A549 (cell line): ENCODE results near the gene CFAP61. TPM values are rescaled to one million over a fixed set of nuclear protein-coding genes. Genes with fewer than 3 reads are reported as not detected.

Source experiments
- ATAC-seq, 2 experiments: fragments of 200-7000 bp in 1 of 2; fragments of >200 bp in 1 of 2; cut with Nextera tagmentation in 1 of 2; cut with Tn5 transposase in 1 of 2; 3 replicates each; pipeline versions ENCODE4 v1.8.0 to v1.9.1; 2018 to 2020; ENCODE audit warnings: mild to moderate bottlenecking in 1 of 2, moderate library complexity in 1 of 2
- CTCF ChIA-PET: fragments of 300-600 bp; sonication (Branson Sonifier 250); formaldehyde crosslinking; extraction: SDS; loops from one replicate; lab custom pipeline; 2021; ENCODE audit warnings: antibody characterized with exemption, inconsistent platforms; lab: Yijun Ruan, JAX
- POLR2A ChIA-PET: fragments of 350-600 bp; formaldehyde crosslinking; extraction: SDS; loops from one replicate; lab custom pipeline; 2021; ENCODE audit warnings: antibody characterized with exemption, inconsistent platforms; lab: Yijun Ruan, JAX
- DNase-seq, 2 experiments: peaks; one replicate each; pipeline versions ENCODE4 v3.0.0 to v3.0.0-alpha.2; 2011 to 2016; ENCODE audit warnings: low read depth in 1 of 2, low spot score in 1 of 2
- FAIRE-seq: peaks from 2 replicates; lab custom pipeline; 2011; peaks lifted over from hg19 to GRCh38; lab: Jason Lieb, UNC
- H3K27ac ChIP-seq, 2 experiments: fragments of >200 bp; sonication (Bioruptor Twin); formaldehyde crosslinking; 3 replicates each; pipeline ENCODE4 v1.5.1; 2016 to 2017
- H3K4me1 ChIP-seq: fragments of >200 bp; sonication (Bioruptor Twin); formaldehyde crosslinking; 3 replicates; pipeline ENCODE4 v1.6.1; 2016
- H3K4me2 ChIP-seq: fragments of >200 bp; sonication (Bioruptor Twin); formaldehyde crosslinking; 3 replicates; pipeline ENCODE4 v1.6.1; 2016
- H3K4me3 ChIP-seq: fragments of >200 bp; sonication (Bioruptor Twin); formaldehyde crosslinking; 3 replicates; pipeline ENCODE4 v1.5.1; 2016
- H3K9me3 ChIP-seq: fragments of >200 bp; sonication (Bioruptor Twin); formaldehyde crosslinking; 3 replicates; pipeline ENCODE4 v1.6.1; 2016
- CBX2 ChIP-seq: fragments of 200-600 bp; sonication (generic); IDR thresholded peaks from 2 replicates; pipeline ENCODE4 v1.6.1; 2016; ENCODE audit warnings: low read depth, mild to moderate bottlenecking, borderline replicate concordance
- CEBPB ChIP-seq, 2 experiments: fragments of >200 bp in 1 of 2; sonication (Bioruptor Twin) in 1 of 2; formaldehyde crosslinking in 1 of 2; IDR thresholded peaks; 2 replicates each; pipeline ENCODE4 v1.6.1; 2012 to 2016
- ELK1 ChIP-seq: fragments of 150-350 bp; IDR thresholded peaks from 2 replicates; pipeline ENCODE4 v1.6.1; 2014; ENCODE audit warnings: low read depth, mild to moderate bottlenecking, low read length
- EP300 ChIP-seq, 2 experiments: fragments of >200 bp; sonication (Bioruptor Twin); formaldehyde crosslinking; IDR thresholded peaks; 2 replicates in 1 of 2; 3 replicates in 1 of 2; pipeline ENCODE4 v1.6.1; 2016 to 2017
- FOSB ChIP-seq: fragments of 250-450 bp; sonication (Bioruptor Pico); IDR thresholded peaks from 2 replicates; pipeline ENCODE4 v1.5.0; 2020; ENCODE audit warnings: mild to moderate bottlenecking, moderate library complexity
- FOXS1 ChIP-seq: fragments of 250-450 bp; sonication (Bioruptor Pico); IDR thresholded peaks from 2 replicates; pipeline ENCODE4 v1.5.0; 2020; ENCODE audit warnings: mild to moderate bottlenecking, moderate library complexity
- HDAC2 ChIP-seq: fragments of 200-600 bp; sonication (generic); IDR thresholded peaks from 2 replicates; pipeline ENCODE4 v1.6.1; 2016
- HES2 ChIP-seq: fragments of >200 bp; sonication (Bioruptor Twin); formaldehyde crosslinking; IDR thresholded peaks from 2 replicates; pipeline ENCODE4 v1.6.1; 2016
- HEYL ChIP-seq: fragments of 250-450 bp; sonication (Bioruptor Pico); IDR thresholded peaks from 2 replicates; pipeline ENCODE4 v1.8.0; 2021; ENCODE audit warnings: mild to moderate bottlenecking, moderate library complexity
- JUN ChIP-seq, 2 experiments: fragments of >200 bp; sonication (Bioruptor Twin); formaldehyde crosslinking; IDR thresholded peaks; 2 replicates in 1 of 2; 3 replicates in 1 of 2; pipeline ENCODE4 v1.6.1; 2016 to 2017
- JUNB ChIP-seq: fragments of >200 bp; sonication (Bioruptor Twin); formaldehyde crosslinking; IDR thresholded peaks from 2 replicates; pipeline ENCODE4 v1.6.1; 2016
- KDM1A ChIP-seq: fragments of 200-600 bp; sonication (generic); IDR thresholded peaks from 2 replicates; pipeline ENCODE4 v1.6.1; 2016; ENCODE audit warnings: low read depth, mild to moderate bottlenecking
- KDM5A ChIP-seq: fragments of 200-600 bp; sonication (generic); IDR thresholded peaks from 2 replicates; pipeline ENCODE4 v1.6.1; 2016; ENCODE audit warnings: antibody characterized with exemption, mild to moderate bottlenecking
- NPAS2 ChIP-seq: fragments of 250-450 bp; sonication (Bioruptor Pico); IDR thresholded peaks from 2 replicates; pipeline ENCODE4 v1.8.0; 2022; ENCODE audit warnings: mild to moderate bottlenecking, moderate library complexity, borderline replicate concordance
- NR3C1 ChIP-seq: fragments of >200 bp; sonication (Bioruptor Twin); formaldehyde crosslinking; IDR thresholded peaks from 3 replicates; pipeline ENCODE4 v1.6.1; 2017
- PHF8 ChIP-seq: fragments of 200-600 bp; sonication (generic); IDR thresholded peaks from 2 replicates; pipeline ENCODE4 v1.6.1; 2016; ENCODE audit warnings: low read depth, mild to moderate bottlenecking, antibody characterized with exemption, moderate library complexity, borderline replicate concordance
- RNF2 ChIP-seq: fragments of 200-600 bp; sonication (generic); IDR thresholded peaks from 2 replicates; pipeline ENCODE4 v1.6.1; 2016; ENCODE audit warnings: low read depth, mild to moderate bottlenecking, antibody characterized with exemption, moderate library complexity, borderline replicate concordance
- SMC3 ChIP-seq: fragments of >200 bp; sonication (Bioruptor Twin); formaldehyde crosslinking; IDR thresholded peaks from 3 replicates; pipeline ENCODE4 v1.6.1; 2018; ENCODE audit warnings: inconsistent platforms
- SREBF2 ChIP-seq: fragments of 450-650 bp; IDR thresholded peaks from 2 replicates; pipeline ENCODE4 v1.6.1; 2014; ENCODE audit warnings: mild to moderate bottlenecking, moderate library complexity
- USF2 ChIP-seq: fragments of 450-650 bp; IDR thresholded peaks from 2 replicates; pipeline ENCODE4 v1.6.1; 2014; ENCODE audit warnings: antibody characterized with exemption
- ZFP36 ChIP-seq: fragments of 450-650 bp; IDR thresholded peaks from 2 replicates; pipeline ENCODE4 v1.6.1; 2014; ENCODE audit warnings: borderline replicate concordance; ENCODE audit not compliant: partially characterized antibody
- ZSCAN20 ChIP-seq: fragments of 250-450 bp; sonication (Bioruptor Pico); IDR thresholded peaks from 2 replicates; pipeline ENCODE4 v1.8.0; 2022; ENCODE audit warnings: mild to moderate bottlenecking, moderate library complexity
- WGBS: methylation state at CpG from one replicate; pipeline ENCODE4 v1.1.6; 2017; ENCODE audit errors: missing lambda C conversion rate; 5-methylcytosine and 5-hydroxymethylcytosine counted together
- polyA plus RNA-seq, 4 experiments: library from polyadenylated mRNA; depleted of rRNA in 3 of 4; stranded (reverse); fragments of >200 nt; fragmentation: RNase III in 1 of 4; extraction: RNeasy Plus Mini Kit Qiagen cat#74134 plus additional on column Dnase treatment in 1 of 4; gene quantifications; 2 replicates in 3 of 4; 3 replicates in 1 of 4; pipeline ENCODE4 v1.2.3, GENCODE V29; 2011 to 2017
- TF ChIP-seq, protein P1 (sequence below): fragments of >200 bp; sonication (Bioruptor Twin); formaldehyde crosslinking; IDR thresholded peaks from 3 replicates; pipeline ENCODE4 v1.5.1; 2016
- TF ChIP-seq, protein P2 (sequence below): fragments of 250-450 bp; sonication (Bioruptor Pico); IDR thresholded peaks from 2 replicates; pipeline ENCODE4 v1.5.0; 2020; ENCODE audit warnings: low read depth, mild to moderate bottlenecking, moderate library complexity

CFAP61 gene
- polyA plus RNA-seq, 2 of the 4 experiments (the other 2 are of a cell fraction), result 0.39 to 0.70 TPM

GRCh38 chr20:20223981-20224380 lies 171.6 kb downstream of the CFAP61 start:
- TF ChIP-seq SREBF2 (no peak), NPAS2 (CRISPR knock-in tag) (no peak), ZFP36 (no peak), CEBPB (IDR thresholded peaks at IDR 0.05) (no peak), SMC3 (no peak), USF2 (no peak), KDM5A (no peak), ELK1 (no peak), JUNB (no peak), HES2 (no peak), CBX2 (no peak), EP300 (IDR thresholded peaks at IDR 0.05) (no peak), FOXS1 (CRISPR knock-in tag) (no peak)
- TF ChIP-seq, protein P1, sequence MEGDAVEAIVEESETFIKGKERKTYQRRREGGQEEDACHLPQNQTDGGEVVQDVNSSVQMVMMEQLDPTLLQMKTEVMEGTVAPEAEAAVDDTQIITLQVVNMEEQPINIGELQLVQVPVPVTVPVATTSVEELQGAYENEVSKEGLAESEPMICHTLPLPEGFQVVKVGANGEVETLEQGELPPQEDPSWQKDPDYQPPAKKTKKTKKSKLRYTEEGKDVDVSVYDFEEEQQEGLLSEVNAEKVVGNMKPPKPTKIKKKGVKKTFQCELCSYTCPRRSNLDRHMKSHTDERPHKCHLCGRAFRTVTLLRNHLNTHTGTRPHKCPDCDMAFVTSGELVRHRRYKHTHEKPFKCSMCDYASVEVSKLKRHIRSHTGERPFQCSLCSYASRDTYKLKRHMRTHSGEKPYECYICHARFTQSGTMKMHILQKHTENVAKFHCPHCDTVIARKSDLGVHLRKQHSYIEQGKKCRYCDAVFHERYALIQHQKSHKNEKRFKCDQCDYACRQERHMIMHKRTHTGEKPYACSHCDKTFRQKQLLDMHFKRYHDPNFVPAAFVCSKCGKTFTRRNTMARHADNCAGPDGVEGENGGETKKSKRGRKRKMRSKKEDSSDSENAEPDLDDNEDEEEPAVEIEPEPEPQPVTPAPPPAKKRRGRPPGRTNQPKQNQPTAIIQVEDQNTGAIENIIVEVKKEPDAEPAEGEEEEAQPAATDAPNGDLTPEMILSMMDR, result no peak
- TF ChIP-seq, protein P2, sequence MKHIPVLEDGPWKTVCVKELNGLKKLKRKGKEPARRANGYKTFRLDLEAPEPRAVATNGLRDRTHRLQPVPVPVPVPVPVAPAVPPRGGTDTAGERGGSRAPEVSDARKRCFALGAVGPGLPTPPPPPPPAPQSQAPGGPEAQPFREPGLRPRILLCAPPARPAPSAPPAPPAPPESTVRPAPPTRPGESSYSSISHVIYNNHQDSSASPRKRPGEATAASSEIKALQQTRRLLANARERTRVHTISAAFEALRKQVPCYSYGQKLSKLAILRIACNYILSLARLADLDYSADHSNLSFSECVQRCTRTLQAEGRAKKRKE, result no peak
- POLR2A ChIA-PET, result no interaction called here
- WGBS, result under 1% methylated on average over 5 of the region's 5 CpGs
- H3K27ac ChIP-seq, result no peak overlapping the region
- H3K4me3 ChIP-seq, result no peak overlapping the region
- no peak for FAIRE-seq
- H3K4me2 ChIP-seq, result no peak overlapping the region
- peaks cover 26% of the 10 kb centered on the region for H3K9me3 ChIP-seq
- CTCF ChIA-PET, result interaction anchor here (1.4 to 2.7 kb wide), 3 partner anchors 9 to 370 kb away, joined by 3 to 11 read pairs (median 3); no protein-coding TSS in a partner anchor
- no peaks in the 10 kb centered on the region for H3K4me1 ChIP-seq
- DNase-seq, result no peak
- no peak for ATAC-seq

DNA sequence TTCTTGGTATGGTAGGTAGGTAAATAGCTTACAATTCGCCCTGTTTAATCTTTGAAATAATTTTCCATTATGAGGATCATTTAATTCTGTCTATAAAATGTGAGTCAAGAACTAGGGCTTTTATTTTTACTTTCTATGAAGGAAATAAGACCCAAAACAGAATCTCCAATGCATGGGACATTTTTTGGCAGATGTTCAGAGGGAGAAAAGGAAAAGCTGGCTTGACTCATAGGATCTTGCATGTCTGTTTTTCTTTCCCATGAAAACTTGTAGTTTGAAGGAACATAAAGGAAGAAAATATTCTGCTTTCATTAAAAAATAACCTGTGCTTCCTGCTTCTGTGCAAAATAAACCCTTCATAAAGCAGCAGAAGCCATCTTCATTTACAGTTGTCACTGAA lies 172.5 kb downstream of the CFAP61 start:
- H3K4me1 ChIP-seq, result no peaks in the 10 kb centered on the region
- CTCF ChIA-PET, result interaction anchor here (1.4 to 2.7 kb wide), 2 partner anchors 8 to 13 kb away, joined by 3 to 11 read pairs; no protein-coding TSS in a partner anchor
- FAIRE-seq, result no peak
- H3K9me3 ChIP-seq, result peaks cover 26% of the 10 kb centered on the region
- H3K4me2 ChIP-seq, result no peak overlapping the region
- no peak for DNase-seq
- TF ChIP-seq USF2 (no peak), KDM1A (no peak), PHF8 (no peak), SREBF2 (no peak), FOSB (no peak), ZFP36 (no peak), ZSCAN20 (CRISPR knock-in tag) (no peak), JUN (IDR thresholded peaks at IDR 0.05) (no peak), NR3C1 (no peak), JUNB (no peak), HDAC2 (no peak), RNF2 (no peak), HEYL (no peak)
- 2% methylated on average over 1 of the region's 1 CpG for WGBS
- ATAC-seq, result no peak
- H3K27ac ChIP-seq, result no peak overlapping the region
- no peak overlapping the region for H3K4me3 ChIP-seq
- POLR2A ChIA-PET, result interaction anchor here (0.7 kb wide), 1 partner anchor 1078 kb away, joined by 3 read pairs; no protein-coding TSS in a partner anchor
